ENCODE data around the gene PELI2.
A peak's percentile ranks its signal among the peaks of the same experiment; 100 is the strongest.

Gene PELI2

GRCh38 chr14:56143025-56143424, 24.8 kb downstream of the PELI2 start:
- Mint-ChIP-seq H3K27me3 (ENCODE audit: low read depth) (peaks cover 3% of the 10 kb centered on the region), H3K9me3 (no peaks in the 10 kb centered on the region), H3K27ac (no peak overlapping the region), H3K4me1 (ENCODE audit: low read depth) (peaks cover 8% of the 10 kb centered on the region), H3K4me3 (no peak overlapping the region), H3K36me3 (ENCODE audit: low read depth) (no peaks in the 10 kb centered on the region)
- DNase-seq (ENCODE audit: low spot score) = no peak

GRCh38 chr14:56144176-56144575, 26.0 kb downstream of the PELI2 start:
- no peak overlapping the region for H3K4me3 Mint-ChIP-seq

GRCh38 chr14:56145181-56145769, 27.1 kb downstream of the PELI2 start:
- Mint-ChIP-seq H3K4me1 (ENCODE audit: low read depth) (peaks cover 14% of the 10 kb centered on the region), H3K27ac (no peak overlapping the region), H3K4me3 (no peak overlapping the region), H3K27me3 (ENCODE audit: low read depth) (no peaks in the 10 kb centered on the region), H3K36me3 (ENCODE audit: low read depth) (no peaks in the 10 kb centered on the region), H3K9me3 (no peaks in the 10 kb centered on the region)
- DNase-seq (ENCODE audit: low spot score) = no peak

More at GRCh38 chr14:56144176-56144575, 26.0 kb downstream of the PELI2 start:
- no peak overlapping the region for H3K27ac Mint-ChIP-seq
- DNase-seq (ENCODE audit: low spot score) = no peak
- peaks cover 14% of the 10 kb centered on the region for H3K4me1 Mint-ChIP-seq (ENCODE audit: low read depth)
- no peaks in the 10 kb centered on the region for H3K36me3 Mint-ChIP-seq (ENCODE audit: low read depth)
- H3K9me3 Mint-ChIP-seq = no peaks in the 10 kb centered on the region
- H3K27me3 Mint-ChIP-seq (ENCODE audit: low read depth) = no peaks in the 10 kb centered on the region

- Mint-ChIP-seq H3K4me3 (no peak overlapping the region), H3K27ac (no peak overlapping the region), H3K36me3 (ENCODE audit: low read depth) (no peaks in the 10 kb centered on the region), H3K4me1 (ENCODE audit: low read depth) (peaks cover 14% of the 10 kb centered on the region), H3K27me3 (ENCODE audit: low read depth) (no peaks in the 10 kb centered on the region), H3K9me3 (no peaks in the 10 kb centered on the region)
- peak; percentile 23 for DNase-seq (ENCODE audit: low spot score)
Observed at GRCh38 chr14:56145965-56146364, 27.8 kb downstream of the PELI2 start.

GRCh38 chr14:56147449-56147848, 29.2 kb downstream of the PELI2 start:
- H3K36me3 Mint-ChIP-seq (ENCODE audit: low read depth) = no peaks in the 10 kb centered on the region
- H3K27me3 Mint-ChIP-seq (ENCODE audit: low read depth) = no peaks in the 10 kb centered on the region
- peaks cover 14% of the 10 kb centered on the region for H3K4me1 Mint-ChIP-seq (ENCODE audit: low read depth)
- H3K27ac Mint-ChIP-seq = no peak overlapping the region
- no peaks in the 10 kb centered on the region for H3K9me3 Mint-ChIP-seq
- DNase-seq (ENCODE audit: low spot score) = no peak
- no peak overlapping the region for H3K4me3 Mint-ChIP-seq

GRCh38 chr14:56147986-56148901, 30.0 kb downstream of the PELI2 start:
- Mint-ChIP-seq H3K9me3 (no peaks in the 10 kb centered on the region), H3K27ac (no peak overlapping the region), H3K36me3 (ENCODE audit: low read depth) (no peaks in the 10 kb centered on the region), H3K4me1 (ENCODE audit: low read depth) (peaks cover 14% of the 10 kb centered on the region), H3K4me3 (no peak overlapping the region), H3K27me3 (ENCODE audit: low read depth) (no peaks in the 10 kb centered on the region)
- DNase-seq (ENCODE audit: low spot score) = no peak

- Mint-ChIP-seq H3K27ac (no peak overlapping the region), H3K36me3 (ENCODE audit: low read depth) (no peaks in the 10 kb centered on the region), H3K4me1 (ENCODE audit: low read depth) (peaks cover 14% of the 10 kb centered on the region), H3K4me3 (no peak overlapping the region), H3K27me3 (ENCODE audit: low read depth) (no peaks in the 10 kb centered on the region), H3K9me3 (no peaks in the 10 kb centered on the region)
- DNase-seq (ENCODE audit: low spot score) = no peak
Observed at GRCh38 chr14:56149151-56149550, 30.9 kb downstream of the PELI2 start.

- Mint-ChIP-seq H3K36me3 (ENCODE audit: low read depth) (no peaks in the 10 kb centered on the region), H3K9me3 (peaks cover under 1% of the 10 kb centered on the region), H3K27me3 (ENCODE audit: low read depth) (no peaks in the 10 kb centered on the region), H3K4me3 (no peak overlapping the region), H3K4me1 (ENCODE audit: low read depth) (peaks cover 14% of the 10 kb centered on the region), H3K27ac (no peak overlapping the region)
- no peak for DNase-seq (ENCODE audit: low spot score)
Observed at GRCh38 chr14:56149995-56150394, 31.8 kb downstream of the PELI2 start.

- H3K4me3 Mint-ChIP-seq = no peak overlapping the region
- no peaks in the 10 kb centered on the region for H3K36me3 Mint-ChIP-seq (ENCODE audit: low read depth)
- H3K27me3 Mint-ChIP-seq (ENCODE audit: low read depth) = no peaks in the 10 kb centered on the region
- peak; percentile 16 for DNase-seq (ENCODE audit: low spot score)
- peaks cover 14% of the 10 kb centered on the region for H3K4me1 Mint-ChIP-seq (ENCODE audit: low read depth)
- H3K9me3 Mint-ChIP-seq = peaks cover 5% of the 10 kb centered on the region
- no peak overlapping the region for H3K27ac Mint-ChIP-seq
Observed at GRCh38 chr14:56150645-56151345, 32.6 kb downstream of the PELI2 start.

- no peak for DNase-seq (ENCODE audit: low spot score)
- Mint-ChIP-seq H3K27me3 (ENCODE audit: low read depth) (no peaks in the 10 kb centered on the region), H3K4me3 (no peak overlapping the region), H3K4me1 (ENCODE audit: low read depth) (peaks cover 11% of the 10 kb centered on the region), H3K36me3 (ENCODE audit: low read depth) (no peaks in the 10 kb centered on the region), H3K9me3 (peaks cover 8% of the 10 kb centered on the region), H3K27ac (no peak overlapping the region)
Observed at GRCh38 chr14:56152221-56152620, 34.0 kb downstream of the PELI2 start.

- peaks cover 8% of the 10 kb centered on the region for H3K9me3 Mint-ChIP-seq
- H3K27ac Mint-ChIP-seq = no peak overlapping the region
- H3K27me3 Mint-ChIP-seq (ENCODE audit: low read depth) = no peaks in the 10 kb centered on the region
- H3K4me1 Mint-ChIP-seq (ENCODE audit: low read depth) = peaks cover 4% of the 10 kb centered on the region
- no peak overlapping the region for H3K4me3 Mint-ChIP-seq
- DNase-seq (ENCODE audit: low spot score) = no peak
- H3K36me3 Mint-ChIP-seq (ENCODE audit: low read depth) = no peaks in the 10 kb centered on the region
Observed at GRCh38 chr14:56153267-56153666, 35.1 kb downstream of the PELI2 start.

GRCh38 chr14:56154321-56154720, 36.1 kb downstream of the PELI2 start:
- no peaks in the 10 kb centered on the region for H3K27me3 Mint-ChIP-seq (ENCODE audit: low read depth)
- no peaks in the 10 kb centered on the region for H3K4me1 Mint-ChIP-seq (ENCODE audit: low read depth)

GRCh38 chr14:56156096-56156495, 37.9 kb downstream of the PELI2 start:
- no peaks in the 10 kb centered on the region for H3K27me3 Mint-ChIP-seq (ENCODE audit: low read depth)
- DNase-seq (ENCODE audit: low spot score) = no peak
- no peak overlapping the region for H3K4me3 Mint-ChIP-seq
- H3K4me1 Mint-ChIP-seq (ENCODE audit: low read depth) = no peaks in the 10 kb centered on the region
- peaks cover 8% of the 10 kb centered on the region for H3K9me3 Mint-ChIP-seq
- H3K27ac Mint-ChIP-seq = no peak overlapping the region
- H3K36me3 Mint-ChIP-seq (ENCODE audit: low read depth) = no peaks in the 10 kb centered on the region

More at GRCh38 chr14:56154321-56154720, 36.1 kb downstream of the PELI2 start:
- peaks cover 8% of the 10 kb centered on the region for H3K9me3 Mint-ChIP-seq
- H3K4me3 Mint-ChIP-seq = no peak overlapping the region
- no peaks in the 10 kb centered on the region for H3K36me3 Mint-ChIP-seq (ENCODE audit: low read depth)
- no peak overlapping the region for H3K27ac Mint-ChIP-seq
- DNase-seq (ENCODE audit: low spot score) = no peak

GRCh38 chr14:56159066-56159465, 40.9 kb downstream of the PELI2 start:
- H3K4me3 Mint-ChIP-seq = no peak overlapping the region
- peaks cover 22% of the 10 kb centered on the region for H3K9me3 Mint-ChIP-seq
- no peaks in the 10 kb centered on the region for H3K27me3 Mint-ChIP-seq (ENCODE audit: low read depth)
- no peak for DNase-seq (ENCODE audit: low spot score)
- H3K4me1 Mint-ChIP-seq (ENCODE audit: low read depth) = no peaks in the 10 kb centered on the region
- H3K36me3 Mint-ChIP-seq (ENCODE audit: low read depth) = peaks cover 3% of the 10 kb centered on the region
- no peak overlapping the region for H3K27ac Mint-ChIP-seq

Measured in T-helper 2 cell treated with Interferon-gamma antibody and Interleukin-4, amounts not matched to agents 5 μg/mL and 100 μg/mL, for 36 hours (primary cell).